ENCODE data around the gene INF2. TPM values are rescaled to one million over a fixed set of nuclear protein-coding genes. Genes with fewer than 3 reads are reported as not detected.
A peak's percentile ranks its signal among the peaks of the same experiment; 100 is the strongest.
"Not testable (repeated sequence)": the region's sequence is repeated elsewhere in the genome, so short reads cannot be mapped to it uniquely, and the experiment has no call there.

INF2 gene
- total RNA-seq, 2 experiments from 2014 or later = 61.5 to 65.0 TPM

GRCh38 chr14:104650057-104650980, 39.1 kb upstream of the INF2 start:
- peak; percentile 83 for DNase-seq
- POLR2A ChIA-PET = no interaction called here
- H3K36me3 Mint-ChIP-seq (ENCODE audit: low read depth) = no peaks in the 10 kb centered on the region
- H3K4me3 Mint-ChIP-seq = peak overlapping the region; percentile 42
- H3K4me1 Mint-ChIP-seq (ENCODE audit: low read depth) = no peaks in the 10 kb centered on the region
- peak; percentile 96 for ATAC-seq
- no peak overlapping the region for H3K27ac Mint-ChIP-seq
- peaks cover 5% of the 10 kb centered on the region for H3K27me3 Mint-ChIP-seq
- CTCF ChIA-PET = interaction anchor here (0.7 to 2.0 kb wide), 3 partner anchors 10 to 22 kb away, joined by 3 to 5 read pairs (median 5); no protein-coding TSS in a partner anchor
- intact Hi-C loops (cut with micrococcal nuclease) = no loop called here
- TF ChIP-seq, protein P1, sequence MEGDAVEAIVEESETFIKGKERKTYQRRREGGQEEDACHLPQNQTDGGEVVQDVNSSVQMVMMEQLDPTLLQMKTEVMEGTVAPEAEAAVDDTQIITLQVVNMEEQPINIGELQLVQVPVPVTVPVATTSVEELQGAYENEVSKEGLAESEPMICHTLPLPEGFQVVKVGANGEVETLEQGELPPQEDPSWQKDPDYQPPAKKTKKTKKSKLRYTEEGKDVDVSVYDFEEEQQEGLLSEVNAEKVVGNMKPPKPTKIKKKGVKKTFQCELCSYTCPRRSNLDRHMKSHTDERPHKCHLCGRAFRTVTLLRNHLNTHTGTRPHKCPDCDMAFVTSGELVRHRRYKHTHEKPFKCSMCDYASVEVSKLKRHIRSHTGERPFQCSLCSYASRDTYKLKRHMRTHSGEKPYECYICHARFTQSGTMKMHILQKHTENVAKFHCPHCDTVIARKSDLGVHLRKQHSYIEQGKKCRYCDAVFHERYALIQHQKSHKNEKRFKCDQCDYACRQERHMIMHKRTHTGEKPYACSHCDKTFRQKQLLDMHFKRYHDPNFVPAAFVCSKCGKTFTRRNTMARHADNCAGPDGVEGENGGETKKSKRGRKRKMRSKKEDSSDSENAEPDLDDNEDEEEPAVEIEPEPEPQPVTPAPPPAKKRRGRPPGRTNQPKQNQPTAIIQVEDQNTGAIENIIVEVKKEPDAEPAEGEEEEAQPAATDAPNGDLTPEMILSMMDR (IDR thresholded peaks at IDR 0.05) = peak; percentile 97
- H3K9me3 Mint-ChIP-seq = peaks cover 6% of the 10 kb centered on the region

DNA sequence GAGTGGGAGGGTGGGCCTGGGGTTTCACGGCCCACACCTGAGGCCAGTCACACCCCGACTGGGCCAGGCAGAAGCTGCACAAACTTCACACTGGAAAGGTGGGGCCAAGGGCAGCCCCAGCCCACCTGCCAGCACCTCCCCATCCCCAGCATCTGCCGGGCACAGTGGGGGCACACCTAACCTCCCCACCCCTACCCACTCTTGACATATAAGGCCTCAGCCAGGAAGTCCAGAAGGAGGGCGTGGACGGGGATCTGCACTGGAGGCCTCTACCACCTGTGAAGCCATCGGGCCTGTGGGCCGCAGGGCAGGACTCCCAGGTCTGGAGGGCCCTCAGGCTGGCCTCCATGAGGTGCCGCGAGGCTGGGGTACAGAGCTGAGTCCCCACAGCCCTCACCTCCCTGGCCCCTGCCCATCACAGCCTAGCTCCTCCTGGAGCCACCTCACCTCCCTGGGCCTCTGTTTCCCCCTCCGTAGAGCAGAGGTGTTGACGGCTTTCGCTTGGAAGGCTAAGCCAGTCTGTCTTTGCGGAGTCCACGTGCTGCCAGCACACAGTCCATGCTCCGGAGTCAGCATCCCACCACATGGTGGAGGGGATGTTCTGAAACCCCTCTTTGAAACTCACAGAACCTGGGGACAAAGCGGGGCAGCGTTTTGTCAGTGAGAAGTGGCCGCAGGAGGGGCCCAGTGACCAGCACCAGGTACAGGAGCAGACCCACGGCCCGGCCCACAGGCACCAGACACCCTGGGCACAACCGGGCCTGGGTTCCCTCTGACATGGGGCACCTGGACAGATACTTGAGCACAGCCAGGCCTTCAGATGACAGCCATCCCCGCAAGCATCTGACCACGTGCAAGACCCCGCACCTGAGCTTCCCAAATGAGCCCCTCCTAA, 38.2 kb upstream of the INF2 start:
- peaks cover 6% of the 10 kb centered on the region for H3K9me3 Mint-ChIP-seq
- ATAC-seq (no peak), DNase-seq (no peak)
- H3K27ac Mint-ChIP-seq = no peak overlapping the region
- no peaks in the 10 kb centered on the region for H3K36me3 Mint-ChIP-seq (ENCODE audit: low read depth)
- peaks cover 4% of the 10 kb centered on the region for H3K27me3 Mint-ChIP-seq
- ChIA-PET POLR2A (no interaction called here), CTCF (interaction anchor here (0.7 to 2.0 kb wide), 4 partner anchors 9 to 58 kb away, joined by 3 to 5 read pairs (median 4); no protein-coding TSS in a partner anchor)
- peaks cover under 1% of the 10 kb centered on the region for H3K4me1 Mint-ChIP-seq (ENCODE audit: low read depth)
- TF ChIP-seq, protein P1 (IDR thresholded peaks at IDR 0.05) = no peak
- H3K4me3 Mint-ChIP-seq = no peak overlapping the region
- intact Hi-C loops (cut with micrococcal nuclease) = no loop called here

- no peaks in the 10 kb centered on the region for H3K36me3 Mint-ChIP-seq (ENCODE audit: low read depth)
- H3K4me3 Mint-ChIP-seq = no peak overlapping the region
- H3K9me3 Mint-ChIP-seq = peaks cover 6% of the 10 kb centered on the region
- ATAC-seq = no peak
- no peak for DNase-seq
- ChIA-PET POLR2A (no interaction called here), CTCF (interaction anchor here (1.5 to 2.0 kb wide), 3 partner anchors 12 to 57 kb away, joined by 4 to 5 read pairs (median 5); no protein-coding TSS in a partner anchor)
- peaks cover 3% of the 10 kb centered on the region for H3K27me3 Mint-ChIP-seq
- intact Hi-C loops (cut with micrococcal nuclease) = no loop called here
- peaks cover 6% of the 10 kb centered on the region for H3K4me1 Mint-ChIP-seq (ENCODE audit: low read depth)
- TF ChIP-seq, protein P1 (IDR thresholded peaks at IDR 0.05) = no peak
- H3K27ac Mint-ChIP-seq = no peak overlapping the region
Observed at GRCh38 chr14:104651876-104652260, 37.5 kb upstream of the INF2 start.

DNA sequence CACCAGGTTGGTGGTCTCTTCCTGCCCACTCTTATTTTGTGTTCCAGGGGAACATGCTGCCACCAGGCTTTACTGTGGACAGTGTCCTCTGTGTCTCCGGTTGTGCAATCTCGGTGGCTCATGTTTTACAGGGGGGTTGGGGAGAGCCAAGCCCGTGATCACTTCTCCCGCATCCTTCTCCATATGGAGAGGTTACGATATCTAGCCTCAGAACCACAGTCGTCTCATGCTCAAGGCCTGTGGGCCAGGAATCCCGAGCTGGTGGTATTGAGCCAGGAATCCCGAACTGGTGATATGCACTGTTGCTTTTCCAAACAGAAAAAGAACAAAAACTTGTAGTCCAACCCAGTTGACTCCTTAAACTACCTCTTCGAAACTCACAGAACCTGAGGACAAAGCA, 37.0 kb upstream of the INF2 start:
- ChIA-PET CTCF (interaction anchor here (1.5 to 2.0 kb wide), 2 partner anchors 12 to 56 kb away, joined by 4 to 5 read pairs; no protein-coding TSS in a partner anchor), POLR2A (no interaction called here)
- Mint-ChIP-seq H3K9me3 (peaks cover 6% of the 10 kb centered on the region), H3K27me3 (peaks cover 3% of the 10 kb centered on the region), H3K4me1 (ENCODE audit: low read depth) (peaks cover 11% of the 10 kb centered on the region), H3K36me3 (ENCODE audit: low read depth) (no peaks in the 10 kb centered on the region), H3K27ac (no peak overlapping the region), H3K4me3 (no peak overlapping the region)
- DNase-seq (no peak), ATAC-seq (no peak)
- TF ChIP-seq, protein P1 (IDR thresholded peaks at IDR 0.05) = no peak
- intact Hi-C loops (cut with micrococcal nuclease) = no loop called here

GRCh38 chr14:104653130-104653920, 36.1 kb upstream of the INF2 start:
- POLR2A ChIA-PET = interaction anchor here (0.7 kb wide), 1 partner anchor 423 kb away, joined by 3 read pairs; no protein-coding TSS in a partner anchor
- H3K4me1 Mint-ChIP-seq (ENCODE audit: low read depth) = peaks cover 20% of the 10 kb centered on the region
- H3K27me3 Mint-ChIP-seq; CTCF ChIA-PET; H3K27ac Mint-ChIP-seq; ATAC-seq; intact Hi-C loops (cut with micrococcal nuclease); DNase-seq; H3K9me3 Mint-ChIP-seq; H3K36me3 Mint-ChIP-seq (ENCODE audit: low read depth); H3K4me3 Mint-ChIP-seq: not testable (repeated sequence)
